Kidney (tissue), 14 donors: Measurements from ENCODE around the gene MS4A18. TPM values are rescaled to one million over a fixed set of nuclear protein-coding genes. Genes with fewer than 3 reads are reported as not detected.
A peak's percentile ranks its signal among the peaks of the same experiment; 100 is the strongest.

Experiments
- DNase-seq, 5 donors: peaks; one replicate each; pipeline ENCODE4 v3.0.0-alpha.2; 2013 to 2020
- FAIRE-seq: peaks from 2 replicates; lab custom pipeline; 2012; peaks lifted over from hg19 to GRCh38; lab: Jason Lieb, UNC
- H3K27ac ChIP-seq, 2 donors: one replicate each; pipeline ENCODE4 v1.7.0; 2013; ENCODE audit warnings: low read depth in 2 of 2, low read length in 2 of 2, inconsistent platforms in 1 of 2
- H3K27me3 ChIP-seq: one replicate; pipeline ENCODE4 v1.7.1; 2013; ENCODE audit warnings: low read length, inconsistent platforms; ENCODE audit not compliant: control insufficient read depth, insufficient read depth
- H3K36me3 ChIP-seq, 3 donors: one replicate each; pipeline versions ENCODE4 v1.7.0 to v1.7.1; 2013; ENCODE audit warnings: low read length in 3 of 3, control low read depth in 1 of 3, inconsistent platforms in 1 of 3; ENCODE audit not compliant: insufficient read depth in 3 of 3, control insufficient read depth in 2 of 3
- H3K4me1 ChIP-seq, 3 donors: one replicate each; pipeline versions ENCODE4 v1.7.0 to v1.7.1; 2013; ENCODE audit warnings: low read length in 3 of 3, inconsistent platforms in 1 of 3, low read depth in 1 of 3; ENCODE audit not compliant: control insufficient read depth in 2 of 3, insufficient read depth in 2 of 3
- H3K4me3 ChIP-seq, 3 donors: one replicate each; pipeline versions ENCODE4 v1.7.0 to v1.8.1; 2013; ENCODE audit warnings: low read length in 3 of 3, control low read depth in 1 of 3, inconsistent platforms in 1 of 3
- H3K9ac ChIP-seq, 3 donors: one replicate each; pipeline versions ENCODE4 v1.7.0 to v1.7.1; 2013; ENCODE audit warnings: low read length in 3 of 3, control low read depth in 1 of 3, inconsistent platforms in 1 of 3
- H3K9me3 ChIP-seq, 3 donors: one replicate each; pipeline versions ENCODE4 v1.7.0 to v1.7.1; 2013; ENCODE audit warnings: low read length in 3 of 3, control low read depth in 1 of 3, inconsistent platforms in 1 of 3; ENCODE audit not compliant: control insufficient read depth in 2 of 3, insufficient read depth in 1 of 3
- intact Hi-C: fragments of 100-400 bp; cut with DNase I; formaldehyde crosslinking; loops from one replicate; pipeline ENCODE4 v1.11.1; 2022
- polyA plus RNA-seq: library from polyadenylated mRNA; stranded (reverse); fragments of 350-450 nt; fragmentation: Illumina TruSeq; extraction: RNeasy Lipid Tissue Mini Kit (QIAGEN cat#74804); gene quantifications from one replicate; pipeline ENCODE4 v1.2.3, GENCODE V29; 2014; ENCODE audit warnings: low read depth, low replicate concordance; ENCODE audit not compliant: insufficient read depth
- total RNA-seq: library from RNA; stranded (reverse); fragmentation: NEBNext Ultra II Directional; extraction: Animal tissue kit (Norgen Biotek cat#: 25700); gene quantifications from one replicate; pipeline ENCODE4 v1.2.1, GENCODE V29; 2021
- TF ChIP-seq, protein P1 (sequence below): IDR thresholded peaks from 3 replicates; pipeline ENCODE4 v1.5.1; 2012; ENCODE audit warnings: mild to moderate bottlenecking, moderate library complexity, borderline replicate concordance; ENCODE audit not compliant: insufficient read depth; ENCODE audit errors: extremely low read depth
- donor health status: control.
- donor health status: control.
- donor health status: control.
- donor health status: control.
- donor health status: control.
- donor health status: DM: yes; HTN: yes; CAD: no.
- donor health status: Normal renal cell carcinoma (clear cell type).

MS4A18 gene
- total and polyA plus RNA-seq, 2 donors from 2014 or later = not detected

DNA sequence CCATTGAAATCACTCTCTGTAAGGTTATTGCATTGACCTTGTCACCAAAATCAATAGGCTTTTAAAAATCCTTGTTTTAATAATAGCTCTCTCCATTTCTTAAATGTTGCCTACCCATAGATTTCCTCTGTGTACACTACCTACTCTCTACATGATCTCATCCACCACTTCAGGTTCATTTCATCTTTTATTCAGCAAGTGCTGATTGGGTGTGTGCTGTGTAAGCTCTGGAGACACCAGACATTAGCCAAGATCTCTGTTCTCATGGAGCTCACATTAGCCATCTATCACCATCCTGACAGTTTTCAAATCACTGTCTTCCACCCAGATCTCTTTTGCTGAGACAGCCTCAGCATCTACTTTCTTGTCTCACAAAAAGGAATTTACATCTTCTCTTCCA, 56.3 kb downstream of the MS4A18 start:
- H3K27ac ChIP-seq = no peak overlapping the region
- no peak for DNase-seq
- peaks cover 0 to 3% (median 0%) of the 10 kb centered on the region in 3 donors for H3K4me1 ChIP-seq
- FAIRE-seq = no peak
- no peak overlapping the region for H3K4me3 ChIP-seq
- no peaks in the 10 kb centered on the region for H3K36me3 ChIP-seq
- no peaks in the 10 kb centered on the region for H3K27me3 ChIP-seq
- no peak overlapping the region for H3K9ac ChIP-seq
- TF ChIP-seq, protein P1, sequence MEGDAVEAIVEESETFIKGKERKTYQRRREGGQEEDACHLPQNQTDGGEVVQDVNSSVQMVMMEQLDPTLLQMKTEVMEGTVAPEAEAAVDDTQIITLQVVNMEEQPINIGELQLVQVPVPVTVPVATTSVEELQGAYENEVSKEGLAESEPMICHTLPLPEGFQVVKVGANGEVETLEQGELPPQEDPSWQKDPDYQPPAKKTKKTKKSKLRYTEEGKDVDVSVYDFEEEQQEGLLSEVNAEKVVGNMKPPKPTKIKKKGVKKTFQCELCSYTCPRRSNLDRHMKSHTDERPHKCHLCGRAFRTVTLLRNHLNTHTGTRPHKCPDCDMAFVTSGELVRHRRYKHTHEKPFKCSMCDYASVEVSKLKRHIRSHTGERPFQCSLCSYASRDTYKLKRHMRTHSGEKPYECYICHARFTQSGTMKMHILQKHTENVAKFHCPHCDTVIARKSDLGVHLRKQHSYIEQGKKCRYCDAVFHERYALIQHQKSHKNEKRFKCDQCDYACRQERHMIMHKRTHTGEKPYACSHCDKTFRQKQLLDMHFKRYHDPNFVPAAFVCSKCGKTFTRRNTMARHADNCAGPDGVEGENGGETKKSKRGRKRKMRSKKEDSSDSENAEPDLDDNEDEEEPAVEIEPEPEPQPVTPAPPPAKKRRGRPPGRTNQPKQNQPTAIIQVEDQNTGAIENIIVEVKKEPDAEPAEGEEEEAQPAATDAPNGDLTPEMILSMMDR = no peak
- H3K9me3 ChIP-seq = no peaks in the 10 kb centered on the region
- intact Hi-C loops = no loop called here

DNA sequence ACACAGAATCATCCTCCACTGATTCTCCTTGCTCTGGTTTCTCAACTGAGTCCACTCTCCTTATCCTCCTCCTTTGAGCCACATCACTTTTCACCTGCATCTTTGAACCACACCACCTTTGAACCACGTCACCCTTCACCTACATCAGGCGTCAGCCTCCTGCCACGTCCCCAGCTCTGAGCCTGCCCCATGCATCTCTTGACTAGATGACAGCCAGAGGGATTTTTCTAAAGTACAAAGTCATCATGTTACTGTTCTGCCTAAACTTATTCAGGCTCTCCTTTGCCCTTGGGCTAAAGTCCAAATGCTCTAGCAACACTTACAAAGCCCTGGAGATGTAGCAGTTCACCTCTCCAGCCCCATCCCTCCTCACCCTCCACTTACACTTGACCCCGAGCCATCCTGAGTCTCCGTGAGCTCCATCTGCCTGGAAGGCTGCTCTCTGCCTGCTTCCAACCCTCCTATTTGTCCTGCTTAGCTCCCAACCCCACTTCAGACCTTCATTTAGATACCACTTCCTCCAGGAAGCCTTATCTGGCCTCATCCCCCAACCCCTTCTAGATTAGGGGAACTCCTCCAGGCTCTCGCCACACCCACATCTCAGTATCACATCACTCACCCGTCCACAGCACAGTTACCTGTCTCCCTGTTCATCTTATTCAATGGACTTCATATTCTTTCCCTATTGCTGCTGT, 56.9 kb downstream of the MS4A18 start:
- TF ChIP-seq, protein P1 = no peak
- H3K36me3 ChIP-seq = no peaks in the 10 kb centered on the region
- intact Hi-C loops = no loop called here
- FAIRE-seq = no peak
- no peaks in the 10 kb centered on the region for H3K27me3 ChIP-seq
- no peak overlapping the region for H3K4me3 ChIP-seq
- no peak overlapping the region for H3K27ac ChIP-seq
- no peak overlapping the region for H3K9ac ChIP-seq
- DNase-seq = peak in 1 of 5 donors; percentile 18
- peaks cover 0 to 5% (median 1%) of the 10 kb centered on the region in 3 donors for H3K4me1 ChIP-seq
- H3K9me3 ChIP-seq = no peaks in the 10 kb centered on the region

DNA sequence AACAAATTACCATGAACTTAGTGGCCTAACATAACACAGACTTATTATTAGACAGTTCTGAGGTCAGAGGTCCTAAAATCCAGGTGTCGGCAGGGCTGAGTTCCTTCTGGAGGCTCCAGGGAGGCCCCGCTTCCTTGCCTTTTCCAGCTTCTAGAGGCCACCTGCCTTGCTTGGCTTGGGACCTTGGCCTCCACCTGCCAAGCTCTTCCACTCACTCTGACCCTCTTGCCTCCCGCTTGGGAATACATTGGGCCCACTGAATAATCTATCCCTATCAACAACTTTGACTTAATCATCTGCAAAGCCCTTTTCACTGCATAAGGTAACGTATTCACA, 57.4 kb downstream of the MS4A18 start:
- peaks cover 0 to 10% (median 6%) of the 10 kb centered on the region in 3 donors for H3K4me1 ChIP-seq
- H3K27me3 ChIP-seq = no peaks in the 10 kb centered on the region
- FAIRE-seq (no peak), DNase-seq (peak in 1 of 5 donors; percentile 8)
- intact Hi-C loops = no loop called here
- TF ChIP-seq, protein P1 = no peak
- H3K36me3 ChIP-seq = no peaks in the 10 kb centered on the region
- H3K9ac ChIP-seq = no peak overlapping the region
- no peaks in the 10 kb centered on the region for H3K9me3 ChIP-seq
- H3K4me3 ChIP-seq = no peak overlapping the region
- H3K27ac ChIP-seq = no peak overlapping the region
